HEK293 (cell line): ENCODE data around the gene GSG1L.

ENCODE experiments used
- CTCF ChIA-PET: fragments of 350-600 bp; formaldehyde crosslinking; extraction: SDS; loops from one replicate; lab custom pipeline; 2021; ENCODE audit warnings: antibody characterized with exemption; lab: Yijun Ruan, JAX
- POLR2A ChIA-PET: fragments of 300-600 bp; formaldehyde crosslinking; extraction: SDS; loops from one replicate; lab custom pipeline; 2020; ENCODE audit warnings: antibody characterized with exemption, inconsistent platforms; lab: Yijun Ruan, JAX
- H3K27ac ChIP-seq: fragments of 200-500 bp; sonication (Bioruptor generic); 2 replicates; pipeline ENCODE4 v1.5.1; 2014; ENCODE audit warnings: low read depth, low read length, control low read depth, inconsistent platforms; ENCODE audit errors: extremely low read depth
- H3K36me3 ChIP-seq, 2 experiments: fragments of 200-500 bp in 1 of 2; sonication (Bioruptor generic) in 1 of 2; 1 replicate in 1 of 2; 2 replicates in 1 of 2; pipeline ENCODE4 v1.5.1; 2014 to 2017; ENCODE audit warnings: inconsistent platforms in 2 of 2, low read length in 2 of 2; ENCODE audit not compliant: control insufficient read depth in 2 of 2, insufficient read depth in 1 of 2
- H3K4me1 ChIP-seq: fragments of 200-500 bp; sonication (Bioruptor generic); 2 replicates; pipeline ENCODE4 v1.5.1; 2014; ENCODE audit warnings: mild to moderate bottlenecking, low read length, inconsistent platforms; ENCODE audit not compliant: control insufficient read depth, insufficient read depth
- H3K4me3 ChIP-seq: 2 replicates; pipeline ENCODE4 v1.5.1; 2011; ENCODE audit warnings: low read depth, mild to moderate bottlenecking, control low read depth, low read length, moderate library complexity
- H3K9me3 ChIP-seq: fragments of 200-500 bp; sonication (Bioruptor generic); 2 replicates; pipeline ENCODE4 v1.5.1; 2014; ENCODE audit warnings: low read depth, low read length, inconsistent platforms; ENCODE audit not compliant: control insufficient read depth, insufficient read depth
- GLIS1 ChIP-seq: fragments of 450-650 bp; formaldehyde crosslinking; IDR thresholded peaks from 2 replicates; pipeline ENCODE4 v1.5.1; 2016; ENCODE audit warnings: missing biosample characterization, missing genetic modification characterization
- KLF7 ChIP-seq: fragments of 450-650 bp; formaldehyde crosslinking; IDR thresholded peaks from 2 replicates; pipeline ENCODE4 v1.5.1; 2016; ENCODE audit warnings: missing biosample characterization, missing genetic modification characterization, borderline replicate concordance
- RBAK ChIP-seq: fragments of 450-650 bp; formaldehyde crosslinking; IDR thresholded peaks from 2 replicates; pipeline ENCODE4 v1.5.1; 2016; ENCODE audit warnings: missing biosample characterization, missing genetic modification characterization
- TCF7L2 ChIP-seq: IDR thresholded peaks from 2 replicates; pipeline ENCODE4 v1.6.1; 2011; ENCODE audit warnings: low read depth, mild to moderate bottlenecking, inconsistent platforms, low read length, moderate library complexity, borderline replicate concordance
- YY1 ChIP-seq: fragments of 450-650 bp; formaldehyde crosslinking; IDR thresholded peaks from 2 replicates; pipeline ENCODE4 v1.5.1; 2018; ENCODE audit warnings: missing biosample characterization, missing genetic modification characterization
- ZEB2 ChIP-seq: fragments of 450-650 bp; formaldehyde crosslinking; IDR thresholded peaks from 2 replicates; pipeline ENCODE4 v1.5.1; 2016; ENCODE audit warnings: missing biosample characterization, missing genetic modification characterization
- ZFP69B ChIP-seq: fragments of 450-650 bp; formaldehyde crosslinking; IDR thresholded peaks from 2 replicates; pipeline ENCODE4 v1.5.1; 2016; ENCODE audit warnings: missing biosample characterization, missing genetic modification characterization
- ZNF138 ChIP-seq: fragments of 450-650 bp; formaldehyde crosslinking; IDR thresholded peaks from 2 replicates; pipeline ENCODE4 v1.5.1; 2016; ENCODE audit warnings: missing biosample characterization, missing genetic modification characterization, borderline replicate concordance
- ZNF280D ChIP-seq: fragments of 450-650 bp; formaldehyde crosslinking; IDR thresholded peaks from 2 replicates; pipeline ENCODE4 v1.5.1; 2016; ENCODE audit warnings: missing biosample characterization, missing genetic modification characterization
- ZNF37A ChIP-seq: fragments of 450-650 bp; IDR thresholded peaks from 2 replicates; pipeline ENCODE4 v1.5.1; 2018; ENCODE audit warnings: missing biosample characterization, missing genetic modification characterization
- ZNF416 ChIP-seq: fragments of 450-650 bp; formaldehyde crosslinking; IDR thresholded peaks from 2 replicates; pipeline ENCODE4 v1.5.1; 2016; ENCODE audit warnings: missing biosample characterization, missing genetic modification characterization
- ZNF529 ChIP-seq: fragments of 450-650 bp; formaldehyde crosslinking; IDR thresholded peaks from 2 replicates; pipeline ENCODE4 v1.5.1; 2017; ENCODE audit warnings: missing genetic modification characterization, missing biosample characterization; ENCODE audit not compliant: insufficient replicate concordance
- ZNF530 ChIP-seq: fragments of 450-650 bp; formaldehyde crosslinking; IDR thresholded peaks from 2 replicates; pipeline ENCODE4 v1.5.1; 2016; ENCODE audit warnings: low read depth, missing biosample characterization, missing genetic modification characterization
- ZNF571 ChIP-seq: fragments of 450-650 bp; formaldehyde crosslinking; IDR thresholded peaks from 2 replicates; pipeline ENCODE4 v1.5.0; 2017; ENCODE audit warnings: missing biosample characterization, missing genetic modification characterization
- ZNF624 ChIP-seq: fragments of 450-650 bp; formaldehyde crosslinking; IDR thresholded peaks from 2 replicates; pipeline ENCODE4 v1.5.1; 2017; ENCODE audit warnings: missing biosample characterization, missing genetic modification characterization
- ZNF645 ChIP-seq: fragments of 450-650 bp; formaldehyde crosslinking; IDR thresholded peaks from 2 replicates; pipeline ENCODE4; 2016; ENCODE audit warnings: missing biosample characterization, missing genetic modification characterization
- ZNF701 ChIP-seq: fragments of 450-650 bp; formaldehyde crosslinking; IDR thresholded peaks from 2 replicates; pipeline ENCODE4 v1.5.1; 2016; ENCODE audit warnings: missing biosample characterization, missing genetic modification characterization
- ZNF747 ChIP-seq: fragments of 450-650 bp; formaldehyde crosslinking; IDR thresholded peaks from 2 replicates; pipeline ENCODE4 v1.5.1; 2016; ENCODE audit warnings: missing biosample characterization, missing genetic modification characterization
- ZNF791 ChIP-seq: fragments of 450-650 bp; formaldehyde crosslinking; IDR thresholded peaks from 2 replicates; pipeline ENCODE4 v1.5.1; 2016; ENCODE audit warnings: missing biosample characterization, missing genetic modification characterization
- ZSCAN23 ChIP-seq: fragments of 450-650 bp; formaldehyde crosslinking; IDR thresholded peaks from 2 replicates; pipeline ENCODE4 v1.5.1; 2016; ENCODE audit warnings: missing biosample characterization, missing genetic modification characterization
- TF ChIP-seq, protein P1 (sequence below): fragments of 450-650 bp; formaldehyde crosslinking; IDR thresholded peaks from 2 replicates; pipeline ENCODE4 v1.5.1; 2016; ENCODE audit warnings: missing biosample characterization, missing genetic modification characterization, borderline replicate concordance

GSG1L gene

DNA sequence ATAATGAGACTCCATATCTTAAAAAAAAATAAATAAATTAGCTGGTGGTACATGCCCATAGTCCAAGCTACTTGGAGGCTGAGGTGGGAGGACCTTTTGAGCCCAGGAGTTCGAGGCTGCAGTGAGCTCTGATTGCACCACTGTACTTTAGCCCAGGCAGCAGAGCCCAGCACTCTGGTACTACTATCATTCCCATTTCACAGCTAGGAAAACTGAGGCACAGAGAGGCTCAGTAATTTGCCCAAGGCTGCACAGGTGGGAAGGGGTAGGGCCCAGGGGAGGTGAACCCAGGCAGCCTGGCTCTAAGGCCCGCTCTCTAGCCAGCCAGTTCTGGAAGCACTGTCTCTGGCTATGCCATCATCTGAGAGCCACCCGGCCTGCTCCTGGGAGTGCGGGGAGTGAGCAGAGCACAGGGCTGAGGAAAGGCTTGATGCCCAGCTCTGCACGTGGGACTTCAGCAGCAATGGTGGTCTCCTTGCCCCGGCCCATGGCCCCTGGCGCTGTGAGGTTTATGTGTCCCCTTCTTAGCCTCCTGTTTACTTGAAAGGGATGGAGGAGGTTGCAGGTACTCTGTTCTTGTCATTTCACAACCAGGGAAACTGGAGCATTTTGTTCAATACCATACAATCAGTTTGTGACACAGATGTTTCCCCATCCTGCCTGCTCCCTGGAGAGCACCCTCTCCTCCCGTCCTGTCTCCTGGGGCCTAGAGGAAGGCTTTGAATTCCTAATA is 291.3 kb downstream of the GSG1L start:
- ChIA-PET POLR2A (no interaction called here), CTCF (interaction anchor here (0.8 kb wide), 1 partner anchor 129 kb away, joined by 3 read pairs; no protein-coding TSS in a partner anchor)
- TF ChIP-seq, protein P1, sequence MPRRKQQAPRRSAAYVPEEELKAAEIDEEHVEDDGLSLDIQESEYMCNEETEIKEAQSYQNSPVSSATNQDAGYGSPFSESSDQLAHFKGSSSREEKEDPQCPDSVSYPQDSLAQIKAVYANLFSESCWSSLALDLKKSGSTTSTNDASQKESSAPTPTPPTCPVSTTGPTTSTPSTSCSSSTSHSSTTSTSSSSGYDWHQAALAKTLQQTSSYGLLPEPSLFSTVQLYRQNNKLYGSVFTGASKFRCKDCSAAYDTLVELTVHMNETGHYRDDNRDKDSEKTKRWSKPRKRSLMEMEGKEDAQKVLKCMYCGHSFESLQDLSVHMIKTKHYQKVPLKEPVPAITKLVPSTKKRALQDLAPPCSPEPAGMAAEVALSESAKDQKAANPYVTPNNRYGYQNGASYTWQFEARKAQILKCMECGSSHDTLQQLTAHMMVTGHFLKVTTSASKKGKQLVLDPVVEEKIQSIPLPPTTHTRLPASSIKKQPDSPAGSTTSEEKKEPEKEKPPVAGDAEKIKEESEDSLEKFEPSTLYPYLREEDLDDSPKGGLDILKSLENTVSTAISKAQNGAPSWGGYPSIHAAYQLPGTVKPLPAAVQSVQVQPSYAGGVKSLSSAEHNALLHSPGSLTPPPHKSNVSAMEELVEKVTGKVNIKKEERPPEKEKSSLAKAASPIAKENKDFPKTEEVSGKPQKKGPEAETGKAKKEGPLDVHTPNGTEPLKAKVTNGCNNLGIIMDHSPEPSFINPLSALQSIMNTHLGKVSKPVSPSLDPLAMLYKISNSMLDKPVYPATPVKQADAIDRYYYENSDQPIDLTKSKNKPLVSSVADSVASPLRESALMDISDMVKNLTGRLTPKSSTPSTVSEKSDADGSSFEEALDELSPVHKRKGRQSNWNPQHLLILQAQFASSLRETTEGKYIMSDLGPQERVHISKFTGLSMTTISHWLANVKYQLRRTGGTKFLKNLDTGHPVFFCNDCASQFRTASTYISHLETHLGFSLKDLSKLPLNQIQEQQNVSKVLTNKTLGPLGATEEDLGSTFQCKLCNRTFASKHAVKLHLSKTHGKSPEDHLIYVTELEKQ (tag by site-specific recombination): no peak
- Histone ChIP-seq H3K27ac (no peak overlapping the region), H3K36me3 (peaks cover 0 to 3% of the 10 kb centered on the region in 2 experiments; a peak in 2 of 3 replicates), H3K4me3 (no peak overlapping the region), H3K4me1 (no peaks in the 10 kb centered on the region), H3K9me3 (no peaks in the 10 kb centered on the region)

GRCh38 chr16:27771201-27771910 is 292.2 kb downstream of the GSG1L start:
- Histone ChIP-seq H3K36me3 (peaks cover 0 to 3% of the 10 kb centered on the region in 2 experiments; a peak in 2 of 3 replicates), H3K4me3 (no peak overlapping the region), H3K27ac (no peak overlapping the region), H3K9me3 (no peaks in the 10 kb centered on the region), H3K4me1 (no peaks in the 10 kb centered on the region)
- POLR2A ChIA-PET: no interaction called here
- no peak for TF ChIP-seq KLF7 (tag by site-specific recombination)
- TF ChIP-seq TCF7L2: no peak
- no peak for TF ChIP-seq GLIS1 (tag by site-specific recombination)
- TF ChIP-seq ZNF624 (tag by site-specific recombination): no peak
- no peak for TF ChIP-seq YY1 (tag by site-specific recombination)
- TF ChIP-seq ZNF37A (tag by site-specific recombination): no peak
- TF ChIP-seq ZNF529 (tag by site-specific recombination): no peak
- TF ChIP-seq ZNF701 (tag by site-specific recombination): no peak
- no peak for TF ChIP-seq ZNF530
- no peak for TF ChIP-seq ZNF791 (tag by site-specific recombination)
- TF ChIP-seq RBAK (tag by site-specific recombination): no peak
- TF ChIP-seq ZNF138 (tag by site-specific recombination): no peak
- no peak for TF ChIP-seq ZSCAN23 (tag by site-specific recombination)
- no peak for TF ChIP-seq ZNF571 (tag by site-specific recombination)
- no peak for TF ChIP-seq ZFP69B (tag by site-specific recombination)
- no peak for TF ChIP-seq ZNF747 (tag by site-specific recombination)
- no peak for TF ChIP-seq ZEB2
- TF ChIP-seq ZNF645: no peak
- no peak for TF ChIP-seq ZNF280D
- TF ChIP-seq ZNF416 (tag by site-specific recombination): no peak
- CTCF ChIA-PET: interaction anchor here (0.8 kb wide), 1 partner anchor 128 kb away, joined by 3 read pairs; no protein-coding TSS in a partner anchor
